ENCODE measurements around the gene NAA35.
"Not testable (repeated sequence)": the region's sequence is repeated elsewhere in the genome, so short reads cannot be mapped to it uniquely, and the experiment has no call there.

Gene NAA35

GRCh38 chr9:85940832-85941621, at the start of gene NAA35:
NAA35 (plus strand) TSS chr9:85941146; CDS start chr9:85942160, 1,014 bp downstream.
- peak; percentile 99 for DNase-seq

GRCh38 chr9:85892401-85892800, 48.5 kb upstream of the NAA35 start:
- no peak for DNase-seq

DNA sequence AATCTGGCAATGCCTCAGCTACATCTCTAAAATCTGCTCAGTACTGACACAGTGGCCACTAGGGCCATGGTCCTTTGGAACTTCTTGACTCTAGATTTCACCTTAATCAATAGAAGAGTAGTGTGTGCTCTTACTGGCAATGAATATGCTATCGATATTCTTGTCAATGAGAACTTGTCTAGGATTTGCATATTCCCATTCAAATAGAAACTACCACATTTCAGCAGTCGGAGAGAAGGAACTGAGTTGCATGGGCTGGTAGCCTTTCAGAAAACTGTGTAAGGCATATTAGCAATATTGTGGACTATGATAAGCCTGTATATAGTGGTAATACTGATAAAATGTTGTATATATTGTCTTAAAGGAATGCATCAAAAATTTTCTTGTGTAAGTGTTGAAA, 45.3 kb upstream of the NAA35 start:
- no peak for DNase-seq

- no peak for DNase-seq
These were observed 43.1 kb upstream of the NAA35 start for GRCh38 chr9:85897848-85898247.

GRCh38 chr9:85898332-85898731, 42.6 kb upstream of the NAA35 start:
- DNase-seq, result no peak

DNA sequence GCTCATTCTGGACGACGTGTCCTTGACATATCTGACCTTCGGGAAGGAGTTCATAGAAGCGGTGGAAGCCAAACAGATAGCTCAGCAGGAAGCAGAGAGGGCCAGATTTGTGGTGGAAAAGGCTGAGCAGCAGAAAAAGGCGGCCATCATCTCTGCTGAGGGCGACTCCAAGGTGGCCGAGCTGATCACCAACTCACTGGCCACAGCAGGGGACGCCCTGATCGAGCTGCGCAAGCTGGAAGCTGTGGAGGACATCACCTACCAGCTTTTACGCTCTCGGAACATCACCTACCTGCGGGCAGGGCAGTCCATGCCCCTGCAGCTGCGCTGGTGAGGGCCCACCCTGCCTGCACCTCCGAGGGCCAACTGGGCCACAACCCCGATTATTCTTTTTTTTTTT, 41.6 kb upstream of the NAA35 start:
- no peak for DNase-seq

DNA sequence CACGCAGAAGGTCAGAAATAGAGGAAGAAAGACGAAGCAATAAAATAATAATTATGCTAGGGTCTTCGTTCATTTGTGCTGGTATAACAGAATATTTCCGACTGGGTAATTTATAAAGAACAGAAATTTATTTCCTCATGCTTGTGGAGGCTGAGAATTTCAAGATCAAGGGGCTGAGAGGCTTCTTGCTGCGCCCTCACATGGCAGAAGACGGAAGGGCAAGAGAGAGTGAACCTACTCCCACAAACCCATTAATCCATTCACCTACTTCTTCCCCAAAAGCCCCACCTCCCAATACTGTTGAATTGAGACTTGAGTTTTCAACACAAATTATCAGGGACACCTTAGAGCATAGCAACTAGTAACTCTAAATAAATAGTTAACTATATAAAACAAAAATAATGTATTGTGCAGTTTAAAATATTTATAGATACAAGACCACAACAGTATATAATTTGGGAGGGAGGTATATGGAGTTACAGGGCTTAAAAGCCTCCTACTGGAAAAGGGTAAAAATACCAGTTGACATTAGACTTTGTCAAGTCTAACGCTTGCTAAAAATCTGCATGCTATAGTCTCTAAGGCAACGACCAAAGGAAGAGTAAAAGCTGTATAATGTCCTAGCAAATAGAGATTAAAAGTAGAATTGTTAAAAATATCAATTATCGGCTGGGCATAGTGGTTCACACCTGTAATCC, 40.3 kb upstream of the NAA35 start:
- peak; percentile 29 for DNase-seq

GRCh38 chr9:85904975-85905374, 36.0 kb upstream of the NAA35 start:
- DNase-seq, result no peak

GRCh38 chr9:85905957-85906356, 35.0 kb upstream of the NAA35 start:
- DNase-seq, result no peak

DNA sequence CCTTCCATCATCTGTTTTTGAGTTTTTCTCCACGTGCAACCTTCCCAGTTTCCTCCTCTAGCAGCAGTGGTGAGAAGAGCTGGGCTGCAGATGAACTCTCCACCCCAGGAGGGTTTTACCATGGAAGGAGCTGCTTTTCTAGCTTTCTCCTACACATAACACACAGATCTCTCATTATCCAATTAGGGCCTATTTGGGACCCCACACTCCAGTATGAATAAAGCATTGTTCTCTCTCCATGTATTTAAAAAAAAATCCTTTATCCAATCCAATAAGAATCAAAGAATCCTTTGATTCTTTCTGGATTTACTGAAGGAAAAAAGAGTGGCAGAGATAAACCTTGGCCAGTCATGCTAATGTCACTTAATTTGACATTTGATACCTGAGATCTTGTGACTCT, 31.6 kb upstream of the NAA35 start:
- DNase-seq, result no peak

- no peak for DNase-seq
These were observed 26.8 kb upstream of the NAA35 start for GRCh38 chr9:85914108-85914507.

- DNase-seq, result no peak
These were observed 23.2 kb upstream of the NAA35 start for GRCh38 chr9:85917756-85918155.

- DNase-seq, result no peak
These were observed 15.5 kb upstream of the NAA35 start for GRCh38 chr9:85925493-85925892.

GRCh38 chr9:85927076-85927475, 13.9 kb upstream of the NAA35 start:
- no peak for DNase-seq

- DNase-seq, result no peak
These were observed 9.5 kb upstream of the NAA35 start for GRCh38 chr9:85931495-85931894.

- DNase-seq, result not testable (repeated sequence)
These were observed 5.0 kb upstream of the NAA35 start for GRCh38 chr9:85935950-85936349.

GRCh38 chr9:85940275-85940831, 593 bp upstream of the NAA35 start:
- DNase-seq, result no peak

DNA sequence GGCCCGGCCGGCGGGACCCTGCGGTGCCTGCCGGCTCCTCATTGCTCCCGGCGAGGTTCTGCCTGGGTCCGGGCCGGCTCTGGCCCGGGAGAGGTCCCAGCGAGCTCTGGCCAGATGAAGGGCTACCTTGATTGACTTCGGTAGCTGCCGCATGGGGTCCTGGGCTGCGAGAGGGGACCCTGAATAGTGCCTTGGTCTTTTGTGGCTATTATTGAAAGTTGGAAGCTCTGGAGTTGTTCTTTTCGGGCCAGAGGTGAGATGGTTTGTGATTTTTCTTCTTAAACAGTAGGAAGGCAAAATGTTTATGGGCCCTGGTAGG, 635 bp downstream of the NAA35 start:
- DNase-seq, result no peak

- DNase-seq, result no peak
These were observed 1.3 kb downstream of the NAA35 start for GRCh38 chr9:85941966-85942912.

- no peak for DNase-seq
These were observed 2.2 kb downstream of the NAA35 start for GRCh38 chr9:85942913-85943709.

DNA sequence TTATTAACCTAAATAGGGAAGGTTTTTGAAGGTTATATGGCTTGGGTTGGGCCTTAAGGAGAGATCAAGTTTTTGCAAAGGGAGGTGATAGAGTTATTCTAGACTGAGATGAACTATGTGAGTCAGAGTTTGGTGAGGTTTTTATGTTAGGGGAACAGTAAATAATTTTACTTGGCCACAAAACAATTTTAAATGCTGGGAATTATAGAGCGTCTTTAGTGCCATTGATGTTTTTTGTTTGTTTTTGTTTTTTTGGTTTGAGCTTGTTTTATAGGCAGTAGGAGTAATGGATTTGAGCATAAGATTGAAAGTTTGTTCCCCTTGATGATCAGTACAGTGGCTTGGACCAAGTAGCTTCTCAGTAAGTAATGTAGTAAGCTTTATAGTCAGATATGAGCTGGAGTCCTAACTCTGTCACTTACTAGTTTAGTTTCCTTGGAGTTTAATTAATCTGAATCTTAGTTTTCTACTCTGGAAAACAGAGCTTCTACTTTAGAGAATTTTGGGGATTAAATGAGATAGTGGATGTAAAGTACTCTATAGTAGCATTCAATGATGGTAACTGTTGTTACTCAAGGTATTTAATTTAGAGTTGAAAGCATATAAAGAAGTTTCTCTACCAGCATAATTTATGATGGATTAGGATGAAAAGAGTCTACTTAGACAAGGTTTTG, 2.9 kb downstream of the NAA35 start:
- DNase-seq, result no peak

- no peak for DNase-seq
These were observed 3.7 kb downstream of the NAA35 start for GRCh38 chr9:85944672-85945071.
